SK-N-SH (cell line): ENCODE results near the gene OS9. TPM values are rescaled to one million over a fixed set of nuclear protein-coding genes. Genes with fewer than 3 reads are reported as not detected.

Source experiments
- CTCF ChIA-PET: fragments of 300-600, 350-600 bp; formaldehyde crosslinking; extraction: SDS; loops from one replicate; lab custom pipeline; 2021; lab: Yijun Ruan, JAX
- POLR2A ChIA-PET: fragments of 350-600 bp; sonication (Branson Sonifier 250); formaldehyde crosslinking; extraction: SDS; loops from one replicate; lab custom pipeline; 2020; ENCODE audit warnings: antibody characterized with exemption, inconsistent platforms; lab: Yijun Ruan, JAX
- DNase-seq: peaks from one replicate; pipeline ENCODE4 v3.0.0; 2012
- H2AFZ ChIP-seq: fragments of 200-600 bp; sonication (generic); 2 replicates; pipeline ENCODE4 v1.8.1; 2016; ENCODE audit warnings: antibody characterized with exemption, mild to moderate bottlenecking, low read depth
- H3F3A ChIP-seq: fragments of 200-600 bp; sonication (generic); replicated peaks from 2 replicates; pipeline ENCODE3; 2016; ENCODE audit warnings: antibody characterized with exemption, mild to moderate bottlenecking; ENCODE audit not compliant: insufficient read depth
- H3K27ac ChIP-seq, 2 experiments: fragments of 200-500 bp in 1 of 2; fragments of 200-600 bp in 1 of 2; sonication (Bioruptor generic) in 1 of 2; sonication (generic), shearing (Covaris generic) in 1 of 2; 2 replicates each; pipeline versions ENCODE4 v1.5.1 to v1.6.1; 2014 to 2016; ENCODE audit warnings: low read depth in 2 of 2, inconsistent platforms in 1 of 2, low read length in 1 of 2, mild to moderate bottlenecking in 1 of 2, mixed read lengths in 1 of 2
- H3K27me3 ChIP-seq: fragments of 200-600 bp; sonication (generic), shearing (Covaris generic); 2 replicates; pipeline ENCODE4 v1.6.1; 2016; ENCODE audit warnings: mixed run types; ENCODE audit not compliant: insufficient read depth
- H3K36me3 ChIP-seq, 2 experiments: fragments of 200-500 bp in 1 of 2; fragments of 200-600 bp in 1 of 2; sonication (Bioruptor generic) in 1 of 2; sonication (generic) in 1 of 2; replicated peaks in 1 of 2; 2 replicates each; pipeline versions ENCODE3 to v1.5.1; 2014 to 2016; ENCODE audit warnings: low read length in 1 of 2, mild to moderate bottlenecking in 1 of 2; ENCODE audit not compliant: insufficient read depth in 2 of 2, control insufficient read depth in 1 of 2
- H3K4me1 ChIP-seq, 2 experiments: fragments of 200-500 bp in 1 of 2; fragments of 200-600 bp in 1 of 2; sonication (Bioruptor generic) in 1 of 2; sonication (generic), shearing (Covaris generic) in 1 of 2; 2 replicates each; pipeline versions ENCODE4 v1.5.1 to v1.6.1; 2014 to 2016; ENCODE audit warnings: low read depth in 1 of 2, low read length in 1 of 2, mixed run types in 1 of 2; ENCODE audit not compliant: insufficient read depth in 2 of 2, control insufficient read depth in 1 of 2
- H3K4me2 ChIP-seq: fragments of 200-600 bp; sonication (generic), shearing (Covaris generic); 2 replicates; pipeline ENCODE4 v1.6.1; 2017; ENCODE audit warnings: mixed run types
- H3K4me3 ChIP-seq, 2 experiments: fragments of 200-500 bp in 1 of 2; fragments of 200-600 bp in 1 of 2; sonication (Bioruptor generic) in 1 of 2; sonication (generic), shearing (Covaris generic) in 1 of 2; 2 replicates each; pipeline versions ENCODE4 v1.5.1 to v1.8.1; 2014 to 2016; ENCODE audit warnings: low read depth in 2 of 2, inconsistent platforms in 1 of 2, low read length in 1 of 2, mild to moderate bottlenecking in 1 of 2, mixed read lengths in 1 of 2, moderate library complexity in 1 of 2
- H3K79me2 ChIP-seq: fragments of 200-600 bp; sonication (generic); 2 replicates; pipeline ENCODE4 v1.8.1; 2017; ENCODE audit warnings: mild to moderate bottlenecking; ENCODE audit not compliant: insufficient read depth
- H3K9ac ChIP-seq: fragments of 200-600 bp; sonication (generic); 2 replicates; pipeline ENCODE4 v1.6.1; 2017; ENCODE audit warnings: mixed run types
- H3K9me2 ChIP-seq: fragments of 200-600 bp; sonication (generic); 2 replicates; pipeline ENCODE4 v1.6.1; 2017; ENCODE audit warnings: mixed run types
- H3K9me3 ChIP-seq: fragments of 200-600 bp; sonication (generic); 2 replicates; pipeline ENCODE4 v1.6.1; 2017; ENCODE audit warnings: mixed run types, mild to moderate bottlenecking, moderate library complexity
- H4K20me1 ChIP-seq: fragments of 200-600 bp; sonication (generic); 2 replicates; pipeline ENCODE4 v1.6.1; 2017; ENCODE audit warnings: mild to moderate bottlenecking, mixed run types; ENCODE audit not compliant: insufficient read depth
- CHD2 ChIP-seq: fragments of 150-350 bp; IDR thresholded peaks from 2 replicates; pipeline ENCODE4 v1.6.1; 2018; ENCODE audit warnings: low read length; ENCODE audit not compliant: partially characterized antibody
- ELF1 ChIP-seq: IDR thresholded peaks from 2 replicates; pipeline ENCODE4 v1.4.0; 2012
- FOXJ3 ChIP-seq: sonication (generic); formaldehyde crosslinking; IDR thresholded peaks from 2 replicates; pipeline ENCODE4 v1.5.1; 2020; ENCODE audit warnings: mild to moderate bottlenecking, missing genetic modification reagents
- GABPA ChIP-seq: IDR thresholded peaks from 2 replicates; pipeline ENCODE4 v1.4.0; 2012; ENCODE audit warnings: low read depth, mild to moderate bottlenecking
- GATA2 ChIP-seq: sonication (generic); formaldehyde crosslinking; IDR thresholded peaks from 2 replicates; pipeline ENCODE4 v1.5.0; 2020; ENCODE audit warnings: mild to moderate bottlenecking, missing genetic modification reagents
- JUND ChIP-seq: IDR thresholded peaks from 2 replicates; pipeline ENCODE4 v1.4.0; 2012
- MEF2A ChIP-seq: IDR thresholded peaks from 2 replicates; pipeline ENCODE4 v1.4.0; 2012; ENCODE audit warnings: low read depth, borderline replicate concordance
- MXI1 ChIP-seq: IDR thresholded peaks from 2 replicates; pipeline ENCODE4 v1.6.1; 2012; ENCODE audit warnings: mild to moderate bottlenecking, low read depth, low read length, improper control_type of control experiment
- NFIC ChIP-seq: IDR thresholded peaks from 2 replicates; pipeline ENCODE4 v1.4.0; 2012; ENCODE audit warnings: borderline replicate concordance
- RAD21 ChIP-seq: IDR thresholded peaks from 2 replicates; pipeline ENCODE4 v1.6.1; 2012; ENCODE audit warnings: mild to moderate bottlenecking, low read length
- RCOR1 ChIP-seq: fragments of 150-350 bp; IDR thresholded peaks from 2 replicates; pipeline ENCODE4 v1.6.1; 2017; ENCODE audit warnings: antibody characterized with exemption, low read length
- RXRA ChIP-seq: IDR thresholded peaks from 2 replicates; pipeline ENCODE4 v1.4.0; 2012; ENCODE audit warnings: low read depth, mild to moderate bottlenecking, borderline replicate concordance
- SIN3A ChIP-seq: IDR thresholded peaks from 2 replicates; pipeline ENCODE4 v1.6.1; 2012; ENCODE audit warnings: low read depth, mild to moderate bottlenecking, low read length, moderate library complexity, borderline replicate concordance
- SMC3 ChIP-seq: IDR thresholded peaks from 2 replicates; pipeline ENCODE4 v1.6.1; 2012; ENCODE audit warnings: low read depth, low read length, improper control_type of control experiment
- TAF1 ChIP-seq: IDR thresholded peaks from 2 replicates; pipeline ENCODE4 v1.6.1; 2012; ENCODE audit warnings: low read depth, mild to moderate bottlenecking, low read length, moderate library complexity, borderline replicate concordance
- TCF12 ChIP-seq: IDR thresholded peaks from 2 replicates; pipeline ENCODE4 v1.4.0; 2012
- TEAD4 ChIP-seq: IDR thresholded peaks from 2 replicates; pipeline ENCODE4 v1.4.0; 2012; ENCODE audit warnings: mild to moderate bottlenecking, borderline replicate concordance; ENCODE audit not compliant: insufficient read depth
- WGBS: methylation state at CpG from one replicate; pipeline ENCODE4 v1.1.6; 2017; ENCODE audit warnings: low lambda C conversion rate; 5-methylcytosine and 5-hydroxymethylcytosine counted together
- polyA plus RNA-seq, 3 experiments: library from polyadenylated mRNA; depleted of rRNA; stranded (reverse); fragments of >200 nt; gene quantifications; 2 replicates each; pipeline ENCODE4 v1.2.3, GENCODE V29; 2012
- TF ChIP-seq, protein P1 (sequence below): fragments of 200-600 bp; sonication (generic); IDR thresholded peaks from 2 replicates; pipeline ENCODE4 v1.6.1; 2017; ENCODE audit warnings: antibody characterized with exemption, mild to moderate bottlenecking, moderate library complexity
- TF ChIP-seq, protein P2 (sequence below): IDR thresholded peaks from 2 replicates; pipeline ENCODE4; 2012
- TF ChIP-seq, protein P3 (sequence below): IDR thresholded peaks from 2 replicates; pipeline ENCODE4 v1.4.0; 2012; ENCODE audit warnings: low read depth, borderline replicate concordance
- TF ChIP-seq, protein P4 (sequence below): fragments of 150-350 bp; IDR thresholded peaks from 2 replicates; pipeline ENCODE4 v1.6.1; 2016; ENCODE audit warnings: mild to moderate bottlenecking, low read depth, low read length
- TF ChIP-seq, protein P5 (sequence below): IDR thresholded peaks from 2 replicates; pipeline ENCODE4 v1.4.0; 2012; ENCODE audit warnings: low read depth

Gene OS9
- polyA plus RNA-seq, 1 of the 3 experiments (the other 2 are of a cell fraction): 280 TPM

DNA sequence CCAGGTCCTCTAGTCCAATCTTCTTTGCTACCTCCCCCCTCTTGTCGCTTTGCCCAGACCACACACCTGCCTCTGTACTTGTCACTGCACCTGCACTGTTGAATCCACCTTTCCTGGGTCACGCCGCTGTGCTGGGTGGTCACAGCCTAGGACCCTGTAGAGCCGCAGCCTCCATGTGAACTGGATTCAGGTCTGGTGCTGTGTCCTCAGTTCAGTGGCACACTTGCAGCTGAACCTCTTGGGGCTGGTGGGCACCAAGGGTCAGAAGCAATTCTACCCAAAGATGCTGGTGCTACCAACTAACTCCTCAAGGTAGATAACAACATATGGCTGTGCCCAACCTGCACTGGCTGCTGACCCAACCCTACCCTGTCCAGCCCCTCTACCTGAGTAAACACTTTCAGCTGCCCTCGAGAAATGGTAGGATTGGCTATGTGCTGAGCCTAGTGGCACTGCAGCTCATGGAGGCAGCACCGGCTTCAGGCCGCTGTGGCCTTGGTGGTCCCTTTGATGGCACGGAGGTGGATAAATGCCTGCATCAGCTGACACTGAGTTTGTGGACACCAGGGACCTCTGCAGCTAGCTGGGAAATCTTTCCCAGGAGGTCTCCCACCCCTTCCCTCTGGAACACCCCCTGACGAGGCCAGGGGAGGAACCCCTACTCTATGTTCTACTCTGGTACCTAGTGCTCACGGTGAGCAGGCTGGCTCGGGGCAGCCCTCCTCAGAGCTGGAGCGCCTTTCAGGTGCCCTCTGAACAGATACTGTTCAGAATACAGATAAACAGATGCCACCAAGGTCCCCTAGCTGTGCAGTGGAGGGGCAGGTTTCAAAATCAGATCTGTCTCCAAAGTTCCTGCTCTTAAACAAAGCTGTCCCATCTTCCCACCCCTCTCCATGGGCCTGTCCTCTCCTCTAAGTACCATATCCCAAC lies 30.3 kb downstream of the OS9 start (continued):
- TF ChIP-seq TCF12 (no peak), GATA2 (no peak), RAD21 (no peak), GABPA (no peak), RXRA (no peak), NFIC (no peak), JUND (no peak), CHD2 (no peak)
- TF ChIP-seq, protein P1, sequence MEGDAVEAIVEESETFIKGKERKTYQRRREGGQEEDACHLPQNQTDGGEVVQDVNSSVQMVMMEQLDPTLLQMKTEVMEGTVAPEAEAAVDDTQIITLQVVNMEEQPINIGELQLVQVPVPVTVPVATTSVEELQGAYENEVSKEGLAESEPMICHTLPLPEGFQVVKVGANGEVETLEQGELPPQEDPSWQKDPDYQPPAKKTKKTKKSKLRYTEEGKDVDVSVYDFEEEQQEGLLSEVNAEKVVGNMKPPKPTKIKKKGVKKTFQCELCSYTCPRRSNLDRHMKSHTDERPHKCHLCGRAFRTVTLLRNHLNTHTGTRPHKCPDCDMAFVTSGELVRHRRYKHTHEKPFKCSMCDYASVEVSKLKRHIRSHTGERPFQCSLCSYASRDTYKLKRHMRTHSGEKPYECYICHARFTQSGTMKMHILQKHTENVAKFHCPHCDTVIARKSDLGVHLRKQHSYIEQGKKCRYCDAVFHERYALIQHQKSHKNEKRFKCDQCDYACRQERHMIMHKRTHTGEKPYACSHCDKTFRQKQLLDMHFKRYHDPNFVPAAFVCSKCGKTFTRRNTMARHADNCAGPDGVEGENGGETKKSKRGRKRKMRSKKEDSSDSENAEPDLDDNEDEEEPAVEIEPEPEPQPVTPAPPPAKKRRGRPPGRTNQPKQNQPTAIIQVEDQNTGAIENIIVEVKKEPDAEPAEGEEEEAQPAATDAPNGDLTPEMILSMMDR: no peak
- TF ChIP-seq, protein P2, sequence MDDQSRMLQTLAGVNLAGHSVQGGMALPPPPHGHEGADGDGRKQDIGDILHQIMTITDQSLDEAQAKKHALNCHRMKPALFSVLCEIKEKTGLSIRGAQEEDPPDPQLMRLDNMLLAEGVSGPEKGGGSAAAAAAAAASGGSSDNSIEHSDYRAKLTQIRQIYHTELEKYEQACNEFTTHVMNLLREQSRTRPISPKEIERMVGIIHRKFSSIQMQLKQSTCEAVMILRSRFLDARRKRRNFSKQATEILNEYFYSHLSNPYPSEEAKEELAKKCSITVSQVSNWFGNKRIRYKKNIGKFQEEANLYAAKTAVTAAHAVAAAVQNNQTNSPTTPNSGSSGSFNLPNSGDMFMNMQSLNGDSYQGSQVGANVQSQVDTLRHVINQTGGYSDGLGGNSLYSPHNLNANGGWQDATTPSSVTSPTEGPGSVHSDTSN: no peak
- TF ChIP-seq, protein P3, sequence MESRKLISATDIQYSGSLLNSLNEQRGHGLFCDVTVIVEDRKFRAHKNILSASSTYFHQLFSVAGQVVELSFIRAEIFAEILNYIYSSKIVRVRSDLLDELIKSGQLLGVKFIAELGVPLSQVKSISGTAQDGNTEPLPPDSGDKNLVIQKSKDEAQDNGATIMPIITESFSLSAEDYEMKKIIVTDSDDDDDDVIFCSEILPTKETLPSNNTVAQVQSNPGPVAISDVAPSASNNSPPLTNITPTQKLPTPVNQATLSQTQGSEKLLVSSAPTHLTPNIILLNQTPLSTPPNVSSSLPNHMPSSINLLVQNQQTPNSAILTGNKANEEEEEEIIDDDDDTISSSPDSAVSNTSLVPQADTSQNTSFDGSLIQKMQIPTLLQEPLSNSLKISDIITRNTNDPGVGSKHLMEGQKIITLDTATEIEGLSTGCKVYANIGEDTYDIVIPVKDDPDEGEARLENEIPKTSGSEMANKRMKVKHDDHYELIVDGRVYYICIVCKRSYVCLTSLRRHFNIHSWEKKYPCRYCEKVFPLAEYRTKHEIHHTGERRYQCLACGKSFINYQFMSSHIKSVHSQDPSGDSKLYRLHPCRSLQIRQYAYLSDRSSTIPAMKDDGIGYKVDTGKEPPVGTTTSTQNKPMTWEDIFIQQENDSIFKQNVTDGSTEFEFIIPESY: no peak

DNA sequence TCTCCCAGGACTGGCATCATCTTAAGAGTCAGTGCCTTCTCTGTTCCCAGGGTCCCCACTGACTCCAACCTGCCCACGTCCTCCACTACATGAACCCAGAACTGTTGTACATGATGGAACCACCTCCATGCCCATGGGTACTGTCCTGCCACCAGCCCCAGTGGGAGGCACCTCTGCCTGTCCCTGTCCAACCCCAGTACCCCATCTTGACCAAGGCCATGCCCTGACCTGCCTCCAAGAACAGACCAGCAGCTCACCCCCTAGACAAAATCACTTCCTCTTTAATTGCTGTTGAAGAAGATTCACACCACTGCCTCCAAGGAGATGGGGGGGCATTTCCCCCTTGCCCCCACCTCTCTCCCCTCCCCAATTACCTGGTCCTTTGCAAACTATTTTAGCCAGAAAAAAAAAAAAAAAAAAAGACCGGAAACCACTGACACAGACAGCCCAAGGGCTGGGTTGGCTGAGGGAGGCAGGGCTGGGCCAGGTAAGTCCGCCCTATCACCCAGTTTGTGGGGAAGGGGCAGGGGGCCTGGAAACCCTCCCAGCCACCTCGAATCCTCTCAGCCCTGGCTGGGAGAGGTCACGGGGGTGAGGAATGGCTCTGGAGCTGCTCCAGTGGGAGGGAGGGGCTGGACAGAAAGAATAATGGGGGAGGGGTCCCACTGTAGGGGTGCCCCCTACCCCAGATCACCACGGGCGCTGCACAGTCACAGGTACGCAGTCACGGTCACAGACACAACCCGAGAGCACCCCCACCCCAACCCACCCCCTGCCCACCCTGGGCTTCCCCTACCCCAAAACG lies 31.2 kb downstream of the OS9 start:
- ChIA-PET CTCF (interaction anchor here (0.7 to 9.4 kb wide), 24 partner anchors 9 to 221 kb away, joined by 3 to 133 read pairs (median 5); partner anchors contain the start of genes AGAP2, B4GALNT1, CDK4 and OS9), POLR2A (interaction anchor here (0.9 to 3.6 kb wide), 3 partner anchors 11 to 114 kb away, joined by 3 to 21 read pairs (median 18); partner anchors contain the start of genes ARHGEF25 and TSPAN31)
- Histone ChIP-seq H3K36me3 (peaks cover 3 to 23% of the 10 kb centered on the region in 2 experiments), H3K4me1 (peaks cover 0 to 8% of the 10 kb centered on the region in 2 experiments; a peak in 1 of 4 replicates), H3K27ac (no peak overlapping the region), H3K79me2 (no peaks in the 10 kb centered on the region), H3K4me2 (no peak overlapping the region), H3F3A (peaks cover 18% of the 10 kb centered on the region), H3K9me2 (no peaks in the 10 kb centered on the region), H4K20me1 (no peaks in the 10 kb centered on the region), H3K9ac (no peak overlapping the region), H3K9me3 (no peaks in the 10 kb centered on the region), H3K4me3 (no peak overlapping the region), H2AFZ (no peak overlapping the region), H3K27me3 (no peaks in the 10 kb centered on the region)
- 76% methylated on average over 8 of the region's 11 CpGs for WGBS
- no peak for DNase-seq
- TF ChIP-seq SMC3 (no peak), MEF2A (no peak), RCOR1 (no peak), SIN3A (no peak), TEAD4 (no peak), TAF1 (no peak), GABPA (no peak), MXI1 (no peak), ELF1 (no peak), FOXJ3 (CRISPR knock-in tag) (no peak)
- TF ChIP-seq, protein P3: no peak
- TF ChIP-seq, protein P4, sequence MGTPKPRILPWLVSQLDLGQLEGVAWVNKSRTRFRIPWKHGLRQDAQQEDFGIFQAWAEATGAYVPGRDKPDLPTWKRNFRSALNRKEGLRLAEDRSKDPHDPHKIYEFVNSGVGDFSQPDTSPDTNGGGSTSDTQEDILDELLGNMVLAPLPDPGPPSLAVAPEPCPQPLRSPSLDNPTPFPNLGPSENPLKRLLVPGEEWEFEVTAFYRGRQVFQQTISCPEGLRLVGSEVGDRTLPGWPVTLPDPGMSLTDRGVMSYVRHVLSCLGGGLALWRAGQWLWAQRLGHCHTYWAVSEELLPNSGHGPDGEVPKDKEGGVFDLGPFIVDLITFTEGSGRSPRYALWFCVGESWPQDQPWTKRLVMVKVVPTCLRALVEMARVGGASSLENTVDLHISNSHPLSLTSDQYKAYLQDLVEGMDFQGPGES: no peak
- TF ChIP-seq, protein P5, sequence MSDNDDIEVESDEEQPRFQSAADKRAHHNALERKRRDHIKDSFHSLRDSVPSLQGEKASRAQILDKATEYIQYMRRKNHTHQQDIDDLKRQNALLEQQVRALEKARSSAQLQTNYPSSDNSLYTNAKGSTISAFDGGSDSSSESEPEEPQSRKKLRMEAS: no peak
